HEK293 (cell line): Measurements from ENCODE around the gene EXOC2.

Experiments used
- CTCF ChIA-PET: fragments of 350-600 bp; formaldehyde crosslinking; extraction: SDS; loops from one replicate; lab custom pipeline; 2021; ENCODE audit warnings: antibody characterized with exemption; lab: Yijun Ruan, JAX
- POLR2A ChIA-PET: fragments of 300-600 bp; formaldehyde crosslinking; extraction: SDS; loops from one replicate; lab custom pipeline; 2020; ENCODE audit warnings: antibody characterized with exemption, inconsistent platforms; lab: Yijun Ruan, JAX
- H3K27ac ChIP-seq: fragments of 200-500 bp; sonication (Bioruptor generic); 2 replicates; pipeline ENCODE4 v1.5.1; 2014; ENCODE audit warnings: low read depth, low read length, control low read depth, inconsistent platforms; ENCODE audit errors: extremely low read depth
- H3K36me3 ChIP-seq, 2 experiments: fragments of 200-500 bp in 1 of 2; sonication (Bioruptor generic) in 1 of 2; 1 replicate in 1 of 2; 2 replicates in 1 of 2; pipeline ENCODE4 v1.5.1; 2014 to 2017; ENCODE audit warnings: inconsistent platforms in 2 of 2, low read length in 2 of 2; ENCODE audit not compliant: control insufficient read depth in 2 of 2, insufficient read depth in 1 of 2
- H3K4me1 ChIP-seq: fragments of 200-500 bp; sonication (Bioruptor generic); 2 replicates; pipeline ENCODE4 v1.5.1; 2014; ENCODE audit warnings: mild to moderate bottlenecking, low read length, inconsistent platforms; ENCODE audit not compliant: control insufficient read depth, insufficient read depth
- H3K4me3 ChIP-seq: 2 replicates; pipeline ENCODE4 v1.5.1; 2011; ENCODE audit warnings: low read depth, mild to moderate bottlenecking, control low read depth, low read length, moderate library complexity
- H3K9me3 ChIP-seq: fragments of 200-500 bp; sonication (Bioruptor generic); 2 replicates; pipeline ENCODE4 v1.5.1; 2014; ENCODE audit warnings: low read depth, low read length, inconsistent platforms; ENCODE audit not compliant: control insufficient read depth, insufficient read depth
- GLI2 ChIP-seq: fragments of 450-650 bp; formaldehyde crosslinking; IDR thresholded peaks from 2 replicates; pipeline ENCODE4; 2017; ENCODE audit warnings: missing biosample characterization, missing genetic modification characterization, low read depth, borderline replicate concordance
- HOXA7 ChIP-seq: sonication (generic); formaldehyde crosslinking; IDR thresholded peaks from 2 replicates; pipeline ENCODE4 v1.8.1; 2022; ENCODE audit warnings: missing genetic modification reagents, borderline replicate concordance
- HOXD13 ChIP-seq: sonication (generic); formaldehyde crosslinking; IDR thresholded peaks from 2 replicates; pipeline ENCODE4 v1.8.0; 2022; ENCODE audit warnings: missing genetic modification reagents, borderline replicate concordance
- SP7 ChIP-seq: fragments of 450-650 bp; formaldehyde crosslinking; IDR thresholded peaks from 2 replicates; pipeline ENCODE4 v1.5.1; 2016; ENCODE audit warnings: missing biosample characterization, missing genetic modification characterization
- YY1 ChIP-seq: fragments of 450-650 bp; formaldehyde crosslinking; IDR thresholded peaks from 2 replicates; pipeline ENCODE4 v1.5.1; 2018; ENCODE audit warnings: missing biosample characterization, missing genetic modification characterization
- ZFP41 ChIP-seq: fragments of 450-650 bp; formaldehyde crosslinking; IDR thresholded peaks from 2 replicates; pipeline ENCODE4 v1.5.1; 2016; ENCODE audit warnings: missing biosample characterization, missing genetic modification characterization, borderline replicate concordance
- ZNF138 ChIP-seq: fragments of 450-650 bp; formaldehyde crosslinking; IDR thresholded peaks from 2 replicates; pipeline ENCODE4 v1.5.1; 2016; ENCODE audit warnings: missing biosample characterization, missing genetic modification characterization, borderline replicate concordance
- ZNF146 ChIP-seq: fragments of 450-650 bp; formaldehyde crosslinking; IDR thresholded peaks from 2 replicates; pipeline ENCODE4 v1.5.1; 2016; ENCODE audit warnings: missing biosample characterization, missing genetic modification characterization
- ZNF302 ChIP-seq: fragments of 450-650 bp; formaldehyde crosslinking; IDR thresholded peaks from 2 replicates; pipeline ENCODE4 v1.5.1; 2016; ENCODE audit warnings: missing biosample characterization, missing genetic modification characterization, low read depth
- ZNF423 ChIP-seq: fragments of 450-650 bp; formaldehyde crosslinking; IDR thresholded peaks from 2 replicates; pipeline ENCODE4 v1.5.1; 2016; ENCODE audit warnings: missing biosample characterization, missing genetic modification characterization
- ZNF473 ChIP-seq: fragments of 450-650 bp; formaldehyde crosslinking; IDR thresholded peaks from 2 replicates; pipeline ENCODE4 v1.5.1; 2017; ENCODE audit warnings: missing biosample characterization, missing genetic modification characterization
- ZNF549 ChIP-seq: fragments of 450-650 bp; IDR thresholded peaks from 2 replicates; pipeline ENCODE4 v1.5.1; 2018; ENCODE audit warnings: missing biosample characterization, missing genetic modification characterization, mild to moderate bottlenecking, inconsistent platforms, moderate library complexity
- ZNF610 ChIP-seq: fragments of 450-650 bp; formaldehyde crosslinking; IDR thresholded peaks from 2 replicates; pipeline ENCODE4 v1.5.1; 2016; ENCODE audit warnings: missing biosample characterization, missing genetic modification characterization, borderline replicate concordance
- ZNF660 ChIP-seq: fragments of 450-650 bp; IDR thresholded peaks from 2 replicates; pipeline ENCODE4 v1.5.1; 2018; ENCODE audit warnings: missing biosample characterization, mild to moderate bottlenecking, missing genetic modification characterization
- ZNF664 ChIP-seq: fragments of 450-650 bp; formaldehyde crosslinking; IDR thresholded peaks from 2 replicates; pipeline ENCODE4 v1.5.1; 2016; ENCODE audit warnings: missing biosample characterization, missing genetic modification characterization
- ZNF701 ChIP-seq: fragments of 450-650 bp; formaldehyde crosslinking; IDR thresholded peaks from 2 replicates; pipeline ENCODE4 v1.5.1; 2016; ENCODE audit warnings: missing biosample characterization, missing genetic modification characterization
- ZNF768 ChIP-seq: fragments of 450-650 bp; formaldehyde crosslinking; IDR thresholded peaks from 2 replicates; pipeline ENCODE4 v1.5.1; 2018; ENCODE audit warnings: missing biosample characterization, mild to moderate bottlenecking, missing genetic modification characterization
- ZNF785 ChIP-seq: fragments of 450-650 bp; formaldehyde crosslinking; IDR thresholded peaks from 2 replicates; pipeline ENCODE4 v1.5.1; 2016; ENCODE audit warnings: missing biosample characterization, missing genetic modification characterization
- ZNF791 ChIP-seq: fragments of 450-650 bp; formaldehyde crosslinking; IDR thresholded peaks from 2 replicates; pipeline ENCODE4 v1.5.1; 2016; ENCODE audit warnings: missing biosample characterization, missing genetic modification characterization
- TF ChIP-seq, protein P1 (sequence below): fragments of 450-650 bp; formaldehyde crosslinking; IDR thresholded peaks from 2 replicates; pipeline ENCODE4 v1.5.1; 2016; ENCODE audit warnings: missing biosample characterization, missing genetic modification characterization
- TF ChIP-seq, protein P2 (sequence below): fragments of 450-650 bp; IDR thresholded peaks from 2 replicates; pipeline ENCODE4 v1.5.1; 2018; ENCODE audit warnings: missing biosample characterization, missing genetic modification characterization
- TF ChIP-seq, protein P3 (sequence below): fragments of 450-650 bp; IDR thresholded peaks from 2 replicates; pipeline ENCODE4 v1.5.1; 2018; ENCODE audit warnings: missing biosample characterization, mild to moderate bottlenecking, missing genetic modification characterization

EXOC2 gene

GRCh38 chr6:530425-530824 lies 162.5 kb downstream of the EXOC2 start:
- Histone ChIP-seq H3K36me3 (peaks cover 0 to 10% of the 10 kb centered on the region in 2 experiments; a peak in 1 of 3 replicates), H3K4me3 (no peak overlapping the region), H3K4me1 (no peaks in the 10 kb centered on the region), H3K27ac (no peak overlapping the region), H3K9me3 (no peaks in the 10 kb centered on the region)
- POLR2A ChIA-PET, result no interaction called here
- TF ChIP-seq HOXD13 (CRISPR knock-in tag) (no peak), YY1 (no peak), SP7 (no peak), ZNF146 (tag by site-specific recombination) (no peak), ZNF302 (tag by site-specific recombination) (no peak), ZNF791 (no peak)
- CTCF ChIA-PET, result interaction anchor here (0.6 kb wide), 1 partner anchor 872 kb away, joined by 5 read pairs; no protein-coding TSS in a partner anchor

DNA sequence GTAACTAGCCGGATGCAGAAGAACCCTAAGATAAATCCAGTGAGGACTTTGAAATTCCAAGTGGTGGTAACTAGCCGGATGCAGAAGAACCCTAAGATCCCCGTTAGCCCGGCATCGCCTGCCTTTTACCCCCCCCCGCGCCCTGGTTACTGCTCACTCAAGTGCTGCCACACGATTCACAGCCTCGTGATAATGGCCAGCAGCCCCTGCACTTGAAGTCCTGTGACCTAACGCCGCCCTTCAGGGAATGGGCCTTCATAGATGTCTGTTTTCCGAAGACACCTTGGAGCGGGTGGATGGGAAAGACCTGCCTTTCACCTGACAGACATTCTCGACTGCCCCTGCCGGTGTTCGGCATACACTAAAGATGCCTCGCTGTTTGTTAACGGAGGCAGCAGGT lies 163.9 kb downstream of the EXOC2 start:
- no peak overlapping the region for H3K27ac ChIP-seq
- peaks cover 0 to 10% of the 10 kb centered on the region in 2 experiments; a peak in 1 of 3 replicates for H3K36me3 ChIP-seq
- CTCF ChIA-PET, result no interaction called here
- H3K9me3 ChIP-seq, result no peaks in the 10 kb centered on the region
- TF ChIP-seq, protein P1, sequence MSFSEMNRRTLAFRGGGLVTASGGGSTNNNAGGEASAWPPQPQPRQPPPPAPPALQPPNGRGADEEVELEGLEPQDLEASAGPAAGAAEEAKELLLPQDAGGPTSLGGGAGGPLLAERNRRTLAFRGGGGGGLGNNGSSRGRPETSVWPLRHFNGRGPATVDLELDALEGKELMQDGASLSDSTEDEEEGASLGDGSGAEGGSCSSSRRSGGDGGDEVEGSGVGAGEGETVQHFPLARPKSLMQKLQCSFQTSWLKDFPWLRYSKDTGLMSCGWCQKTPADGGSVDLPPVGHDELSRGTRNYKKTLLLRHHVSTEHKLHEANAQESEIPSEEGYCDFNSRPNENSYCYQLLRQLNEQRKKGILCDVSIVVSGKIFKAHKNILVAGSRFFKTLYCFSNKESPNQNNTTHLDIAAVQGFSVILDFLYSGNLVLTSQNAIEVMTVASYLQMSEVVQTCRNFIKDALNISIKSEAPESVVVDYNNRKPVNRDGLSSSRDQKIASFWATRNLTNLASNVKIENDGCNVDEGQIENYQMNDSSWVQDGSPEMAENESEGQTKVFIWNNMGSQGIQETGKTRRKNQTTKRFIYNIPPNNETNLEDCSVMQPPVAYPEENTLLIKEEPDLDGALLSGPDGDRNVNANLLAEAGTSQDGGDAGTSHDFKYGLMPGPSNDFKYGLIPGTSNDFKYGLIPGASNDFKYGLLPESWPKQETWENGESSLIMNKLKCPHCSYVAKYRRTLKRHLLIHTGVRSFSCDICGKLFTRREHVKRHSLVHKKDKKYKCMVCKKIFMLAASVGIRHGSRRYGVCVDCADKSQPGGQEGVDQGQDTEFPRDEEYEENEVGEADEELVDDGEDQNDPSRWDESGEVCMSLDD (tag by site-specific recombination), result no peak
- TF ChIP-seq ZNF302 (tag by site-specific recombination) (no peak), ZFP41 (tag by site-specific recombination) (no peak), ZNF549 (tag by site-specific recombination) (no peak)
- TF ChIP-seq, protein P2, sequence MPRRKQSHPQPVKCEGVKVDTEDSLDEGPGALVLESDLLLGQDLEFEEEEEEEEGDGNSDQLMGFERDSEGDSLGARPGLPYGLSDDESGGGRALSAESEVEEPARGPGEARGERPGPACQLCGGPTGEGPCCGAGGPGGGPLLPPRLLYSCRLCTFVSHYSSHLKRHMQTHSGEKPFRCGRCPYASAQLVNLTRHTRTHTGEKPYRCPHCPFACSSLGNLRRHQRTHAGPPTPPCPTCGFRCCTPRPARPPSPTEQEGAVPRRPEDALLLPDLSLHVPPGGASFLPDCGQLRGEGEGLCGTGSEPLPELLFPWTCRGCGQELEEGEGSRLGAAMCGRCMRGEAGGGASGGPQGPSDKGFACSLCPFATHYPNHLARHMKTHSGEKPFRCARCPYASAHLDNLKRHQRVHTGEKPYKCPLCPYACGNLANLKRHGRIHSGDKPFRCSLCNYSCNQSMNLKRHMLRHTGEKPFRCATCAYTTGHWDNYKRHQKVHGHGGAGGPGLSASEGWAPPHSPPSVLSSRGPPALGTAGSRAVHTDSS, result no peak
- POLR2A ChIA-PET, result no interaction called here
- no peaks in the 10 kb centered on the region for H3K4me1 ChIP-seq
- no peak overlapping the region for H3K4me3 ChIP-seq

- CTCF ChIA-PET, result no interaction called here
- TF ChIP-seq ZNF664 (tag by site-specific recombination) (no peak), ZNF660 (tag by site-specific recombination) (no peak), GLI2 (no peak), ZNF785 (tag by site-specific recombination) (no peak), HOXD13 (CRISPR knock-in tag) (no peak)
- POLR2A ChIA-PET, result no interaction called here
- Histone ChIP-seq H3K4me3 (no peak overlapping the region), H3K36me3 (peaks cover 0 to 5% of the 10 kb centered on the region in 2 experiments; a peak in 1 of 3 replicates), H3K27ac (no peak overlapping the region), H3K9me3 (no peaks in the 10 kb centered on the region), H3K4me1 (no peaks in the 10 kb centered on the region)
Measured at GRCh38 chr6:527989-528673, 164.8 kb downstream of the EXOC2 start.

GRCh38 chr6:524803-525202 lies 168.1 kb downstream of the EXOC2 start:
- Histone ChIP-seq H3K27ac (no peak overlapping the region), H3K9me3 (no peaks in the 10 kb centered on the region), H3K4me1 (no peaks in the 10 kb centered on the region), H3K36me3 (peaks cover 0 to 17% of the 10 kb centered on the region in 2 experiments; a peak in 1 of 3 replicates), H3K4me3 (no peak overlapping the region)
- ChIA-PET CTCF (no interaction called here), POLR2A (no interaction called here)
- no peak for TF ChIP-seq ZNF423
- TF ChIP-seq ZNF302 (tag by site-specific recombination), result no peak
- TF ChIP-seq HOXA7 (CRISPR knock-in tag), result no peak
- no peak for TF ChIP-seq ZNF138 (tag by site-specific recombination)
- TF ChIP-seq, protein P3, sequence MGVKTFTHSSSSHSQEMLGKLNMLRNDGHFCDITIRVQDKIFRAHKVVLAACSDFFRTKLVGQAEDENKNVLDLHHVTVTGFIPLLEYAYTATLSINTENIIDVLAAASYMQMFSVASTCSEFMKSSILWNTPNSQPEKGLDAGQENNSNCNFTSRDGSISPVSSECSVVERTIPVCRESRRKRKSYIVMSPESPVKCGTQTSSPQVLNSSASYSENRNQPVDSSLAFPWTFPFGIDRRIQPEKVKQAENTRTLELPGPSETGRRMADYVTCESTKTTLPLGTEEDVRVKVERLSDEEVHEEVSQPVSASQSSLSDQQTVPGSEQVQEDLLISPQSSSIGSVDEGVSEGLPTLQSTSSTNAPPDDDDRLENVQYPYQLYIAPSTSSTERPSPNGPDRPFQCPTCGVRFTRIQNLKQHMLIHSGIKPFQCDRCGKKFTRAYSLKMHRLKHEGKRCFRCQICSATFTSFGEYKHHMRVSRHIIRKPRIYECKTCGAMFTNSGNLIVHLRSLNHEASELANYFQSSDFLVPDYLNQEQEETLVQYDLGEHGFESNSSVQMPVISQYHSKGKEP, result no peak
- no peak for TF ChIP-seq ZNF791
- no peak for TF ChIP-seq ZNF768 (tag by site-specific recombination)
- TF ChIP-seq ZNF473, result no peak
- no peak for TF ChIP-seq ZNF701 (tag by site-specific recombination)
- no peak for TF ChIP-seq ZNF610 (tag by site-specific recombination)
